SU-DHL-6 (cell line): Measurements from ENCODE around the gene ACACA.
"Not testable (repeated sequence)": the region's sequence is repeated elsewhere in the genome, so short reads cannot be mapped to it uniquely, and the experiment has no call there.

Experiments
- EZH2phosphoT487 ChIP-seq: fragments of 200-600 bp; sonication (generic), shearing (Covaris generic); conservative IDR thresholded peaks from 2 replicates; pipeline ENCODE4 v1.6.1; 2018; ENCODE audit warnings: mild to moderate bottlenecking, antibody characterized with exemption, low read length, moderate library complexity, mixed read lengths
- TF ChIP-seq, protein P1 (sequence below): fragments of 200-600 bp; sonication (generic); IDR thresholded peaks from one replicate; pipeline ENCODE4 v1.5.1; 2017; ENCODE audit warnings: antibody characterized with exemption, mild to moderate bottlenecking, low read length, moderate library complexity; ENCODE audit not compliant: insufficient read depth, poor library complexity, severe bottlenecking

DNA sequence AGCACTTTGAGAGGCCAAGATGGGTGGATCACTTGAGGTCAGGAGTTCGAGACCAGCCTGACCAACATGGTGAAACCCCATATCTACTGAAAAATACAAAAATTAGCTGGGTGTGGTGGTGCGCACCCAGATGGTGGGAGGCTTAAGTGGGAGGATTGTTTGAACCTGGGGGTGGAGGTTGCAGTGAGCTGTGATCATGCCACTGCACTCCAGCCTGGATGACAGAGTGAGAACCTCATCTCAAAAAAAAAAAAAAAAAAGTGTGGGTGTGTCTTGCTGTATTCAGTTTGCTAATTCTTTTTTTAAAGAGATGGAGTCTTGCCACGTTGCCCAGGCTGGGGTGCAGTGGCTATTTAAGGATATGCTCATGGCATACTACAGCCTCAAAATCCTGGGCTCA, 333.2 kb downstream of the ACACA start:
- TF ChIP-seq, protein P1, sequence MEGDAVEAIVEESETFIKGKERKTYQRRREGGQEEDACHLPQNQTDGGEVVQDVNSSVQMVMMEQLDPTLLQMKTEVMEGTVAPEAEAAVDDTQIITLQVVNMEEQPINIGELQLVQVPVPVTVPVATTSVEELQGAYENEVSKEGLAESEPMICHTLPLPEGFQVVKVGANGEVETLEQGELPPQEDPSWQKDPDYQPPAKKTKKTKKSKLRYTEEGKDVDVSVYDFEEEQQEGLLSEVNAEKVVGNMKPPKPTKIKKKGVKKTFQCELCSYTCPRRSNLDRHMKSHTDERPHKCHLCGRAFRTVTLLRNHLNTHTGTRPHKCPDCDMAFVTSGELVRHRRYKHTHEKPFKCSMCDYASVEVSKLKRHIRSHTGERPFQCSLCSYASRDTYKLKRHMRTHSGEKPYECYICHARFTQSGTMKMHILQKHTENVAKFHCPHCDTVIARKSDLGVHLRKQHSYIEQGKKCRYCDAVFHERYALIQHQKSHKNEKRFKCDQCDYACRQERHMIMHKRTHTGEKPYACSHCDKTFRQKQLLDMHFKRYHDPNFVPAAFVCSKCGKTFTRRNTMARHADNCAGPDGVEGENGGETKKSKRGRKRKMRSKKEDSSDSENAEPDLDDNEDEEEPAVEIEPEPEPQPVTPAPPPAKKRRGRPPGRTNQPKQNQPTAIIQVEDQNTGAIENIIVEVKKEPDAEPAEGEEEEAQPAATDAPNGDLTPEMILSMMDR, result not testable (repeated sequence)
- not testable (repeated sequence) for TF ChIP-seq EZH2phosphoT487
